NCI-H2227 (cell line): ENCODE results near the gene FAM20C.

Experiments used
- DNase-seq: peaks from one replicate; lab custom pipeline; 2025; ENCODE audit not compliant: unreplicated experiment; lab: John Stamatoyannopoulos, UW

Gene FAM20C

GRCh38 chr7:300546-301290 lies 108.3 kb downstream of the FAM20C start:
- DNase-seq = no peak

GRCh38 chr7:301291-302053 lies 109.1 kb downstream of the FAM20C start:
- DNase-seq = no peak

- DNase-seq = no peak
Observed at GRCh38 chr7:302054-302992, 110.0 kb downstream of the FAM20C start.

- DNase-seq = no peak
Observed at GRCh38 chr7:303425-303824, 111.1 kb downstream of the FAM20C start.

- no peak for DNase-seq
Observed at GRCh38 chr7:303884-304573, 111.7 kb downstream of the FAM20C start.

GRCh38 chr7:304574-305409 lies 112.4 kb downstream of the FAM20C start:
- DNase-seq = no peak

- DNase-seq = peak; percentile 24
Observed at GRCh38 chr7:305410-306151, 113.2 kb downstream of the FAM20C start.

GRCh38 chr7:307970-308369 lies 115.6 kb downstream of the FAM20C start:
- DNase-seq = no peak

- no peak for DNase-seq
Observed at GRCh38 chr7:309586-310228, 117.3 kb downstream of the FAM20C start.
